GM12878 (cell line): ENCODE results near the gene GSG1L. TPM values are rescaled to one million over a fixed set of nuclear protein-coding genes. Genes with fewer than 3 reads are reported as not detected.

Experiments used
- ATAC-seq: fragments of 200-7000 bp; cut with Tn5 transposase; 3 replicates; pipeline ENCODE4 v1.9.1; 2020; ENCODE audit warnings: mild to moderate bottlenecking, moderate library complexity
- BruUV-seq: library from RNA; stranded (reverse); fragments of 400-500 nt; replicated peaks from 2 replicates; lab custom pipeline; 2021; lab: Mats Ljungman, UMichigan
- CTCF ChIA-PET: fragments of 300-600 bp; sonication (Branson Sonifier 250); formaldehyde crosslinking; extraction: SDS; loops from one replicate; lab custom pipeline; 2021; ENCODE audit warnings: inconsistent platforms; lab: Yijun Ruan, JAX
- POLR2A ChIA-PET: fragments of 350-600 bp; formaldehyde crosslinking; extraction: SDS; loops from one replicate; lab custom pipeline; 2021; ENCODE audit warnings: inconsistent platforms; lab: Charles Lee
- RAD21 ChIA-PET: fragments of 300-600 bp; sonication (Branson Sonifier 250); formaldehyde crosslinking; loops from one replicate; lab custom pipeline; 2023; ENCODE audit warnings: antibody characterized with exemption; ENCODE audit not compliant: unreplicated experiment; lab: Charles Lee
- SMC1A ChIA-PET: fragments of 300-600 bp; sonication (Branson Sonifier 250); formaldehyde crosslinking; loops from one replicate; lab custom pipeline; 2023; ENCODE audit not compliant: unreplicated experiment, uncharacterized antibody; lab: Charles Lee
- DNase-seq: peaks from one replicate; pipeline ENCODE4 v3.0.0-alpha.2; 2011; ENCODE audit warnings: low read depth, low spot score
- FAIRE-seq: peaks from 3 replicates; lab custom pipeline; 2011; peaks lifted over from hg19 to GRCh38; lab: Jason Lieb, UNC
- H2AFZ ChIP-seq: 2 replicates; pipeline ENCODE4 v1.6.0; 2011; ENCODE audit warnings: low read depth, low read length, control low read depth; ENCODE audit not compliant: control insufficient read depth
- H3K27ac ChIP-seq: 2 replicates; pipeline ENCODE4 v1.5.1; 2011; ENCODE audit warnings: control low read depth; ENCODE audit not compliant: control insufficient read depth, insufficient read depth
- H3K27me3 ChIP-seq, 2 experiments: replicated peaks in 1 of 2; 2 replicates each; pipeline versions ENCODE4 v1.6.0 to v1.6.1; 2011; ENCODE audit warnings: low read length in 1 of 2; ENCODE audit not compliant: control insufficient read depth in 2 of 2, insufficient read depth in 2 of 2
- H3K36me3 ChIP-seq, 2 experiments: 2 replicates each; pipeline ENCODE4 v1.5.1; 2011; ENCODE audit warnings: low read length in 1 of 2; ENCODE audit not compliant: control insufficient read depth in 2 of 2, insufficient read depth in 2 of 2
- H3K4me1 ChIP-seq: 2 replicates; pipeline ENCODE4 v1.6.1; 2011; ENCODE audit warnings: mild to moderate bottlenecking, low read length, moderate library complexity, mixed read lengths; ENCODE audit not compliant: control insufficient read depth, insufficient read depth
- H3K4me2 ChIP-seq: 2 replicates; pipeline ENCODE4 v1.6.0; 2011; ENCODE audit warnings: control low read depth; ENCODE audit not compliant: control insufficient read depth, insufficient read depth
- H3K4me3 ChIP-seq: fragments of 200-600 bp; sonication (generic); 2 replicates; pipeline ENCODE4 v1.5.1; 2016
- H3K79me2 ChIP-seq: 2 replicates; pipeline ENCODE4 v1.6.0; 2011; ENCODE audit warnings: low read length; ENCODE audit not compliant: control insufficient read depth, insufficient read depth
- H3K9ac ChIP-seq: 2 replicates; pipeline ENCODE4 v1.8.0; 2011; ENCODE audit warnings: low read length, control low read depth, mixed read lengths; ENCODE audit not compliant: control insufficient read depth, insufficient read depth
- H3K9me3 ChIP-seq: replicated peaks from 3 replicates; pipeline ENCODE4 v1.5.1; 2011; ENCODE audit warnings: mild to moderate bottlenecking, low read length; ENCODE audit not compliant: control insufficient read depth, insufficient read depth
- H4K20me1 ChIP-seq: 2 replicates; pipeline ENCODE4 v1.6.0; 2011; ENCODE audit not compliant: control insufficient read depth, insufficient read depth
- REST ChIP-seq: IDR thresholded peaks from 2 replicates; pipeline ENCODE4 v1.6.1; 2012; ENCODE audit warnings: mild to moderate bottlenecking, low read depth, low read length
- SPI1 ChIP-seq: IDR thresholded peaks from 2 replicates; pipeline ENCODE4 v1.6.1; 2011; ENCODE audit warnings: low read depth, mild to moderate bottlenecking, low read length, moderate library complexity, borderline replicate concordance; ENCODE audit not compliant: insufficient read depth
- WGBS: methylation state at CpG from one replicate; pipeline ENCODE4 v1.1.6; 2016; ENCODE audit warnings: low lambda C conversion rate; ENCODE audit not compliant: insufficient replicate concordance, insufficient coverage; ENCODE audit errors: missing lambda C conversion rate; 5-methylcytosine and 5-hydroxymethylcytosine counted together
- in situ Hi-C: fragments of 300-500 bp; cut with MboI; formaldehyde crosslinking; loops from 9 replicates; pipeline ENCODE4 v1.14.3; 2018; ENCODE audit warnings: mixed read lengths
- intact Hi-C: fragments of 100-400 bp; cut with micrococcal nuclease; formaldehyde crosslinking; loops from one replicate; pipeline ENCODE4 v1.14.2; 2022; ENCODE audit not compliant: unreplicated experiment
- polyA plus RNA-seq, 11 experiments: library from polyadenylated mRNA; depleted of rRNA in 4 of 11; unstranded in 6 of 11; stranded (reverse) in 5 of 11; fragments of >200 nt; fragmentation: Nextera tagmentation in 4 of 11; fragmentation: Illumina TruSeq in 1 of 11; extraction: Ambion mirVana in 4 of 11; extraction: Trizol in 1 of 11; gene quantifications; 1 replicate in 1 of 11; 2 replicates in 10 of 11; pipeline versions ENCODE4 v1.2.1 to v1.2.3, GENCODE V29; 2011 to 2016; ENCODE audit warnings: inconsistent platforms in 2 of 11, missing spikeins in 2 of 11, low read depth in 1 of 11
- total RNA-seq, 4 experiments: library from RNA; depleted of rRNA in 3 of 4; stranded (reverse); fragments of >200 nt in 3 of 4; fragmentation: Illumina TruSeq in 1 of 4; extraction: Trizol in 1 of 4; gene quantifications; 2 replicates each; pipeline versions ENCODE4 v1.2.1 to v1.2.3, GENCODE V29; 2013 to 2021

GSG1L gene
- total and polyA plus RNA-seq, 10 of the 15 experiments (the other 5 are each of a cell fraction or from before 2014, with no cell fraction given): not detected

GRCh38 chr16:27902551-27902950, 161.0 kb downstream of the GSG1L start (continued):
- no peak for TF ChIP-seq SPI1

GRCh38 chr16:27901956-27902355, 161.6 kb downstream of the GSG1L start:
- CTCF ChIA-PET: interaction anchor here (0.6 kb wide), 1 partner anchor 117 kb away, joined by 3 read pairs; no protein-coding TSS in a partner anchor
- FAIRE-seq: no peak
- POLR2A ChIA-PET: no interaction called here
- BruUV-seq: no TSS peak
- RAD21 ChIA-PET: no interaction called here
- H3K4me1 ChIP-seq: no peaks in the 10 kb centered on the region
- SMC1A ChIA-PET: no interaction called here
- no peak for TF ChIP-seq REST
- no peaks in the 10 kb centered on the region for H3K79me2 ChIP-seq
- ATAC-seq: no peak
- H3K36me3 ChIP-seq: no peaks in the 10 kb centered on the region
- H3K4me3 ChIP-seq: no peak overlapping the region
- WGBS: 59% methylated on average over 8 of the region's 8 CpGs
- in situ Hi-C loops: no loop called here
- no peak overlapping the region for H3K27ac ChIP-seq
- no peak overlapping the region for H2AFZ ChIP-seq
- H3K27me3 ChIP-seq: no peaks in the 10 kb centered on the region; a peak in 3 of 4 replicates
- no peaks in the 10 kb centered on the region; the same call in 2 of the 3 replicates for H3K9me3 ChIP-seq
- no peaks in the 10 kb centered on the region for H4K20me1 ChIP-seq
- no peak overlapping the region for H3K9ac ChIP-seq
- no peak overlapping the region for H3K4me2 ChIP-seq
- intact Hi-C loops: no loop called here
- no peak for DNase-seq
